CMK (cell line): ENCODE measurements around the gene SRSF2.
"Not testable (repeated sequence)": the region's sequence is repeated elsewhere in the genome, so short reads cannot be mapped to it uniquely, and the experiment has no call there.

Experiments
- DNase-seq: peaks from one replicate; pipeline ENCODE4 v3.0.0-alpha.2; 2010; ENCODE audit warnings: low read depth

SRSF2 gene

GRCh38 chr17:76700617-76701470 lies 36.3 kb downstream of the SRSF2 start:
- no peak for DNase-seq

DNA sequence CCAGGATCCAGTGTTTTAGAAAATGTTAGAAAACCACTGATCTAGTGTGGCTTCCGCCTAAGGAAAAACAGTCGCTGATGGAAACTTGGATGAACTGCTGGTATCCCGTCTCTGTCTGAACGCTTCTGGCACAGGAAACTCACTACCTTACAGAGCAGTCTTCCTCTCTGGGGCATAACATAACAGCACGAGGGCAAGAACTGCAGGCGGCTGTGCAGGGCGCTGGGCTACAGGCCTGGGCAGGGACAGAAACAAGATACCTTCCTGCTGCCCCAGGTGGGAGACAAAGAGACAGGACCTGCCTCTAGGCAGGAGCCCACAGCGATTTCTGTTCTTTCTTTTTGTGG lies 36.9 kb downstream of the SRSF2 start:
- no peak for DNase-seq

DNA sequence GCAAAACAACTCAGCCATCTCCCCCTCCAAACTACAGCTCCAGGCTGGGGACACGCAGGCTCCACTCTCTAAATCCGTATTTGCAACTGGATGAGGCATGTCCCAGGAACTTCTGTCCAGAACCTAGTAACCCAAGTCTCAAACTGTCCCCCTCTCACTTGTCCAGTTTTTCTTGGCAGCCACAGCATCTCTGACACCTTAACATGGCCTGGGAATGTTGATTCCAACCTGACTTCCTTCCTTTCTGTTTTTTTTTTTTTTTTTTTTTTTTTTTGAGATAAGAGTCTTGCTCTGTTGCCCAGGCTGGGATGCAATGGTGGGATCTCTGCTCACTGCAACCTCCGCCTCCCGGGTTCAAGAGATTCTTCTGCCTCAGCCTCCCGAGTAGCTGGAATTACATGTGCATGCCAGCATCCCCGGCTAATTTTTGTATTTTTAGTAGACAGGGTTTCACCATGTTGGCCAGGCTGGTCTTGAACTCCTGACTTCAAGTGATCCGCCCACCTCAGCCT lies 38.6 kb downstream of the SRSF2 start:
- DNase-seq: not testable (repeated sequence)

DNA sequence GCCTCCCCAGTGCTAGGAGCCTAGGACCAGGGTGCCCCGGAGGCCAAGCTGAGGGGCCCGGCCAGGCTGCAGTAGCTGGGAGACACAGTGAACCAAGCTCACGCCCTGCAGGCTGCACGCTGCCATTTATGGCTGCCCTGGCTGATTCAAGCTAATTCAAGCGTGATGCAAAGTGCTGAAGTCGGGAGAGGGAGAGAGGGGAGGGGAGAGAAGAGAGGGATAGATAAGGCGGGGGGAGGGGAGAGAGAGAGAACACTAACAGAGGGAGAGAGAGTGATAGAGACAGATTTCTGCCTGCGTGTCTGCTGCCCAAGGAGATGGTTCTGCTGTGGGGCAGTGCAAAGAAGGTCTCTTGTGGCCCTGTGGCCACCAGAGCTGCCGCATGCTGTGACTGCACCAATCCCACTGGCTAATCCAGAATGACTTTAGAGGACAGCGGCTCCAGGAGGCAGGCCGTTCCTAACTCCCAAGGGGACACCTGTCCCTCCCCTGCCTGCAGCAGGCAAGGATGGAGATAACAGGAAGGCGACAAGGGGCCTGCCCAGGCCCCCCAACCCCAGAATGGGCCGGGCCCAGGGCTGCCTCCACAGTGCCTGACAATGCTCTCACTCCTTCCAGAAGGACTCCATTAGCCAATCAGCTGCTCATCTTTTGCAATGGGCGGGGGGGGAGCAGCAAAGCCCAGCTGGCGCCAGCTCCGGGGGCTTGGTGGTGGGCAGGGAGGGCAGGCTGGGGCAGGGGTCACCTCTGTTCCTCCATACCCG lies 39.2 kb downstream of the SRSF2 start:
- no peak for DNase-seq

DNA sequence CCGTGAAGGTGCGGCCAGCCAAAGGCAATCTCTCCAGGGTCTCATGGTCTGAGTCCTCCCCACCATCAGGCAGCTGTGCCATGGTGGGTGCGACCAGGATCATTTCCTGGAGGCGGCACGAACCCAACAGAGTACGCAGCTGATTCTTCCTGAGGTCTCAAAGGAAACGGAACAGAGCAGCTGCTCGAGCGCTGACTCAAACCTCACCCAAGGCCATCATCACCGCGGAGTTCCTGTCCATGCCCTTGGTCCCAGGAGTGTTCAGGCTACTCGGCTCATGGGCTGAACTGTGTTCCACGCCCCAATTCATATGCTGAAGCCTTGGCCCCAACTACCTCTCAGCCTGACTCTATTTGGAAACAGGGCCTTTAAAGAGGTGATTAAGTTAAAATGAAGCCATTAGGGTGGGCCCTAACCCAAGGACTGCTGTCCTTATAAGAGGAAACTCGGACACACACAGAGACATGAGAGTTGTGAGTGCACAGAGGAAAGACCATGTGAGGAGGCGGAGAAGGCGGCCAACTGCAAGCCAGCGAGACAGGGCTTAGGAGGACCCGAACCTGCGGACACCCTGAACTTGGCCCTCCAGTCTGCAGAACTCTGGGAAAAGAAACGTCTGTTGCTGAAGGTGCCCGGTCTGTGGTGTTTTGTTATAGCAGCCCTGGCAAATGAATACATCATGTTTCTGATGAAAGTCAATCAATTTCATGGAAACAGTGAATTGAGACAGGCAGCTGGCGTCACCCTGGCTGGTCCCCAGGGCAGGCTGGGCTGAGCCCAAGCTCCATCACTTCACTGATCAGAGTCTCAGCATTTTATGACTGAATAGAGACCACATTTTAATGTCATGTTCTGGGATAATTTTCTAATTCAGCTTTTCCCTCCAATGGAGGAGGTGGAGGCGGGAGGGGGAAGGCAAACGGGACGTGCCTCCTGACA lies 40.1 kb downstream of the SRSF2 start:
- no peak for DNase-seq

GRCh38 chr17:76695059-76695831 lies 41.9 kb downstream of the SRSF2 start:
- no peak for DNase-seq

GRCh38 chr17:76691379-76692191 lies 45.5 kb downstream of the SRSF2 start:
- no peak for DNase-seq

DNA sequence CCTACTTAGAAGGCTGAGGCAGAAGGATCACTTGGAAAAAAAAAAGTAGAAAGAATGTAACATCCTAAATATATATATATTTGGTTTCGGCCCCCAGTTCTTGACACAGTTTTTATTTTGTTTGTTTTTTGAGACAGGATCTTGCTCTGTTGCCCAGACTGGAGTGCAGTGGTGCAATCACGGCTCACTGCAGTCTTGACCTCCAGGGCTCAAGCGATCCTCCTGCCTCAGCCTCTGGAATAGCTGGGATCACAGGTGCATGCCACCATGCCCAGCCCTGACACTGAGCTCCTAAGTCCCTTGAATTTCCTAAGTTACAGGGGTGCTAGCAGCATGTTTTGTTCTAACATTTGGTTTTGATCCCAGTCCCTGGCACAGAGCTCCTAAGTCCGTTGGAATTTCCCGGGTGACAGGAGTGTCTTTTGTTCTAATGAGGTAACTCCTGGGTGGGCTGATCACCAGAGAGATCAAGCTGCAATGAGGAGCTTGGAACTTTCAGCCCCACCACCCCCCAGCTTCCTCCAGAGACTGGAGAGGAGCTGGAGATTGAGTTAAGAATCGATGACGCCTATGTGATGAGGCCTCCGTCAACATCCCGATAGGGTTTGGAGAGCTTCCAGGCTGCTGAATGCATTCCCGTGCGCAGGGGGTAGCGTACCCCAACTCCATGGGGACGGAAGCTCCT lies 46.4 kb downstream of the SRSF2 start:
- DNase-seq: no peak

- DNase-seq: no peak
Measured at GRCh38 chr17:76689859-76690258, 47.3 kb downstream of the SRSF2 start.

DNA sequence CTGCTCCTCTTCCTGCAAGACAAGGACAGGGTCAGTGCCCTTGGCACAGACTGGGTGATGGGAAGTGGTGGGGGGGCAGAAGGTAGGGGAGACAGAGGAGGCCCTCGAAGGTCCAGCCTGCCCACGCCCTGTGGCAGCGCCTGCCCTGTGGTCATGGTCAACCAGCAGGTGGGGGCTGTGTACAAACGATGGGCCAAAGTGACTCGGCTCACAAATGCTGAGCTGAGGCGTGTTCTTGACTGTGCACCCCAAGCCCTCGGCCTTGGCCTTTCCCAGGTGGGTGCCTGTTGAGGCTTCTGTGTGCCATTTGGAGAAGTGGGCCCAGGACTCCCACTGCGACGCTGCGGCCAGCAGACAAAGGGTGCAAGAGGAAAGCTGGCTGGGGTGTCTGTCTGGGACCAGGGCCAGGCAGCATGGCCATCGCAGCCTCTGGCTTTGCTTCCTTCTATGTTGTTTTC lies 48.9 kb downstream of the SRSF2 start:
- DNase-seq: no peak

- no peak for DNase-seq
Measured at GRCh38 chr17:76687298-76688164, 49.6 kb downstream of the SRSF2 start.

DNA sequence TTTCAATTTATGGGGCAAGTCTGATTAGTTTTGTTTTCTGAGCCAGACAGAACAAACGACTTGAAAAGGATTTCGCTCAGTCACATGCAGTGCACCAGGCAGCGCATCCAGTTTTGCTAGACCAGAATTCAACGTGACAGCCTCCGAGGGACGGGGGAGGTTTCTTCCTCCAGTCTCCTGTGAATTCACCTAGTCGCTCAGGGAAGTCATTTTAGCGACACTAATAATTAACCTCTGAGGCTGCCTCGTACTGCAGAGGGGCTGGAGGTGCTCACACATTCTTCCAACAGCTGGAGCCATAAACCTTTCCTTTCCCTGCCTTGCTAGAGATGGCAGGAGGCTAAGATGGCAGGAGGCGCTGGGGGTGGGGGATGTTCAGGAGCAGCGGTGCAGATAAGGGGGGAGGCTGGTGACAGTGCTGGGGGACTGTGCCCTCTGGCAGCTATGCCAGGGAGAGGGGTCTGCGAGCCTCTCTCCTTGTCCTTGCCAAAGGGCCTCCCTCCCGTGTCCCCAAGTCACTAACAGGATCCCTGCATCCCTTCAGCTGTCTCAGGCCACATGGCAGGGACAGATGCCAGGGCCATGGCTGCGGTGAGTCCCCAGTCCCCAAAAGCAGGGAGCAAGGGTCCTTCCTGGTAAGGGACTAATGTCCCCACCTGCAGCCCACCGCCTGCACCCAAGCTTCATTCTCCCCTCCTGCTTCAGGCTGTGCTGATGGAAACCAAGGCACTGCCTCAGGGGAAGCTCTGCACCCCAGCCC lies 50.4 kb downstream of the SRSF2 start:
- no peak for DNase-seq

DNA sequence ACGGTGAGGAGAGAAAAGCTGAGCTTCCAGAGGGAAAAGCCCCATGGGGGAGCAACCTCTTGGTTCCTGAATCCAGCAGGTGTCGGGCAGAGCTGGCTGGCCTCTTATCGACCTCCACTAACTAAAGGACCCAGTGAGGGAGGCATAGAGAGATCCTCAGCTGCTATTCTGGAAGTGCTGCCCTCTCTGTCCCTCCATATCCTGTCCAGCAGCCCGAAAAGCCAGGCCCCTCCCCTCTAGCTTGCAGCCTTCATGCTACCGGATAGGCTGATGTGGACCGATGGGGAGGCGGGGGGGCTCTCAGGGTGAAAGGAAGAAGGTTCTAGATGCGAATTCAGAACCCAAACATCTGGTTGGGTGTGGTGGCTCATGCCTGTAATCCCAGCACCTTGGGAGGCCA lies 51.3 kb downstream of the SRSF2 start:
- no peak for DNase-seq

DNA sequence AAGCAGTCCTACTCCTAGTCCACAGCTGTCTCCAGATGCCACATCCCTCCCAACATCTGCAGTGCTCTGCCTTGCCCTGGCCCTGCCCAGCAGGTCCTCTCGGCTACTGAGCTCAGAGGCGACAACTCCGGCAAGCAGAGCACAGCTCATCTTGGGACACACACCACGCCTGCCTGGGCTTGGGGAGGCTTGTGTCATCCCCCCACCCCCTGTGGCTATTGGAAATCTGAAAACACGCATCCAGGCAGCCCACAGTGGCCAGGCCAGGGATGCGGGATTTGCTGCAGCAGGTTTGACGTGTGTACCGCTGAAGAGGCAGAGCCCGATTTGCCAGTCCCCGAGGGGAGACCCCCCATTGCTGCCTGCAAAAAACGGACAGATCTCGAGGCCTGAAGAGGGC lies 51.8 kb downstream of the SRSF2 start:
- DNase-seq: no peak

- no peak for DNase-seq
Measured at GRCh38 chr17:76684756-76685155, 52.4 kb downstream of the SRSF2 start.
